ENCODE results near the gene PTPRD.

Gene PTPRD

DNA sequence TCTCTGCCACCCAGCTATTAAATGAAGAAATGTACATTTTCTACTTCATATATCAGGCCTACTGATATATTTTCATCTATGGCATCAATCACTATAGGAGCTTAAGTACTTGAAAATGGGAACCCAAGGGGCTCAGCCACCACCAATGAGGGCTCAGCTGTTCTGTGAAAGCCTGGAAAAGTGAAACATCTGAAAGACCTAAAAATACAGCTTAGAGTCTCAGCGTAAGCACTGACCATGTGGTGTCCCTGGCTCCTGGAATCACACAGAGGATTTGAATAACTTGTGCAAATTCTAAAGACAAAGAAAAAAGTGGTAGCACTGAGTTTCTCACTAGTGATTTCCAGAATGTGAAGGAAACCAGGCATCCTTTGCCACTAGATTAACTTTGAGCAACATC lies 64.5 kb downstream of the PTPRD start:
- no peak overlapping the region for H2BK120ac ChIP-seq (ENCODE audit: insufficient read depth, low read length, poor library complexity)
- H3K4me3 ChIP-seq (ENCODE audit: low read depth, low read length), result no peak overlapping the region
- no peaks in the 10 kb centered on the region for H3K27me3 ChIP-seq (ENCODE audit: insufficient read depth, low read length)
- no peaks in the 10 kb centered on the region for H3K79me2 ChIP-seq (ENCODE audit: control insufficient read depth, insufficient read depth, low read length, poor library complexity)
- H3K27ac ChIP-seq (ENCODE audit: low read depth, low read length), result no peak overlapping the region
- H2AFZ ChIP-seq (ENCODE audit: insufficient read depth, low read length, poor library complexity), result no peak overlapping the region
- no peak overlapping the region for H2BK5ac ChIP-seq (ENCODE audit: low read depth, low read length, poor library complexity)
- H3K4ac ChIP-seq (ENCODE audit: low read depth, low read length), result no peak overlapping the region
- no peak overlapping the region for H4K8ac ChIP-seq (ENCODE audit: low read depth, low read length)
- H3K23ac ChIP-seq (ENCODE audit: low read length), result no peak overlapping the region
- no peak overlapping the region for H2AK5ac ChIP-seq (ENCODE audit: low read length)
- no peaks in the 10 kb centered on the region for H3K4me1 ChIP-seq (ENCODE audit: control insufficient read depth in 1 of 2, insufficient read depth in 2 of 2, low read length in 2 of 2)
- H2BK12ac ChIP-seq (ENCODE audit: low read length), result no peak overlapping the region
- H3K79me1 ChIP-seq (ENCODE audit: low read length), result no peaks in the 10 kb centered on the region
- no CpG with 5 or more reads among the region's 1 CpG for WGBS (ENCODE audit: extremely low coverage, insufficient coverage, insufficient read length)
- no peak overlapping the region for H3K14ac ChIP-seq (ENCODE audit: low read length)
- no peak overlapping the region for H3K9ac ChIP-seq (ENCODE audit: low read length)
- no peak overlapping the region for H3K4me2 ChIP-seq (ENCODE audit: low read length)
- H3K18ac ChIP-seq (ENCODE audit: low read length), result no peak overlapping the region
- H4K12ac ChIP-seq (ENCODE audit: low read depth, low read length), result no peak overlapping the region
- no peak for DNase-seq
- H4K91ac ChIP-seq (ENCODE audit: low read depth, low read length), result no peak overlapping the region
- H3K9me3 ChIP-seq (ENCODE audit: insufficient read depth, low read depth, low read length), result no peaks in the 10 kb centered on the region
- H3K36me3 ChIP-seq (ENCODE audit: control insufficient read depth in 1 of 2, insufficient read depth in 2 of 2, low read length in 2 of 2), result no peaks in the 10 kb centered on the region

DNA sequence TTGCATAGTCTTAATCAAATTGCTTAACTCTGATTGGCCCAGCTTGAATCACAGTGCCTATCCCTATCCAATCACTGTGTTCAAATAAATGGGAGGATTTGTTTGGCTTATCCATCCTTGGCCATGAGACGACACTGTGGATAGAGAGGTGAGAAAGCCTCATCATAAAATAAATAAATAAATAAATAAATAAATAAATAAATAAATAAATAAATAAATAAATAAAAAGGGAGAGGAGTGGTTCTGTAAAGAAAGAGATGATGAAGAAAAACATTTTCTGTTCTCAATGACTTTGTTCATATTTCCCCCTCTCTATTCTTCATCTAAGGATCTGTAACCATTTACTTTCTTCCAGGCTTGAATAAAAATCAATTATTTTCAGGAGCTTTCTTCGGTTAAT lies 74.7 kb downstream of the PTPRD start:
- WGBS (ENCODE audit: extremely low coverage, insufficient coverage, insufficient read length), result 100% methylated on average over 1 of the region's 2 CpGs
- no peaks in the 10 kb centered on the region for H3K79me1 ChIP-seq (ENCODE audit: low read length)
- H3K18ac ChIP-seq (ENCODE audit: low read length), result no peak overlapping the region
- no peak overlapping the region for H3K27ac ChIP-seq (ENCODE audit: low read depth, low read length)
- H2BK5ac ChIP-seq (ENCODE audit: low read depth, low read length, poor library complexity), result no peak overlapping the region
- H3K23ac ChIP-seq (ENCODE audit: low read length), result no peak overlapping the region
- H3K27me3 ChIP-seq (ENCODE audit: insufficient read depth, low read length), result no peaks in the 10 kb centered on the region
- H3K14ac ChIP-seq (ENCODE audit: low read length), result no peak overlapping the region
- H3K79me2 ChIP-seq (ENCODE audit: control insufficient read depth, insufficient read depth, low read length, poor library complexity), result no peaks in the 10 kb centered on the region
- H4K91ac ChIP-seq (ENCODE audit: low read depth, low read length), result no peak overlapping the region
- H2AK5ac ChIP-seq (ENCODE audit: low read length), result no peak overlapping the region
- H2BK120ac ChIP-seq (ENCODE audit: insufficient read depth, low read length, poor library complexity), result no peak overlapping the region
- H3K4ac ChIP-seq (ENCODE audit: low read depth, low read length), result no peak overlapping the region
- H2BK12ac ChIP-seq (ENCODE audit: low read length), result no peak overlapping the region
- H3K4me2 ChIP-seq (ENCODE audit: low read length), result no peak overlapping the region
- H3K9me3 ChIP-seq (ENCODE audit: insufficient read depth, low read depth, low read length), result no peaks in the 10 kb centered on the region
- no peak overlapping the region for H3K9ac ChIP-seq (ENCODE audit: low read length)
- no peak for DNase-seq
- H4K12ac ChIP-seq (ENCODE audit: low read depth, low read length), result no peak overlapping the region
- no peak overlapping the region for H2AFZ ChIP-seq (ENCODE audit: insufficient read depth, low read length, poor library complexity)
- H3K4me1 ChIP-seq (ENCODE audit: control insufficient read depth in 1 of 2, insufficient read depth in 2 of 2, low read length in 2 of 2), result no peaks in the 10 kb centered on the region
- H3K36me3 ChIP-seq (ENCODE audit: control insufficient read depth in 1 of 2, insufficient read depth in 2 of 2, low read length in 2 of 2), result no peaks in the 10 kb centered on the region
- no peak overlapping the region for H3K4me3 ChIP-seq (ENCODE audit: low read depth, low read length)
- no peak overlapping the region for H4K8ac ChIP-seq (ENCODE audit: low read depth, low read length)

DNA sequence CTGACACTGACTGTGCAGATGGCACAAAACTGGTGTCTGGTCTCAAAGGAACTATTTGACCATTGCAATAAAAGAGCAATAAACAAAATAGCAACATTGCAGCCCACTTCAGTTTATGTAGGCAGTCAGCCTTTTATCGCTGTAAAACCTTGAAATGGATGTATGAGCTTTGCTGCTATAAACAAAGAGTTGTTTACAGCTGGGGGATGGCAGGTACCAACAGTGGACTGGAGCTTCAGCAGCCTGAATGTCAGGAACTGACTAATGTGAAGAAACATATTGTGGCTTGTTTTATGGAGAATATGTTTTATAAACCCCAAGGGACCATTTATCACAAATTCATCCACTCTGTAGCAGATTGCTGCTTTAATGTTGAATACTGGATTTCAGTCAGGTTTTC lies 78.0 kb downstream of the PTPRD start:
- no CpG with 5 or more reads among the region's 1 CpG for WGBS (ENCODE audit: extremely low coverage, insufficient coverage, insufficient read length)
- H4K12ac ChIP-seq (ENCODE audit: low read depth, low read length), result no peak overlapping the region
- no peak overlapping the region for H2BK12ac ChIP-seq (ENCODE audit: low read length)
- no peaks in the 10 kb centered on the region for H3K4me1 ChIP-seq (ENCODE audit: control insufficient read depth in 1 of 2, insufficient read depth in 2 of 2, low read length in 2 of 2)
- H3K79me1 ChIP-seq (ENCODE audit: low read length), result no peaks in the 10 kb centered on the region
- H2BK5ac ChIP-seq (ENCODE audit: low read depth, low read length, poor library complexity), result no peak overlapping the region
- H2AK5ac ChIP-seq (ENCODE audit: low read length), result no peak overlapping the region
- H3K18ac ChIP-seq (ENCODE audit: low read length), result no peak overlapping the region
- H3K23ac ChIP-seq (ENCODE audit: low read length), result no peak overlapping the region
- H3K4me3 ChIP-seq (ENCODE audit: low read depth, low read length), result no peak overlapping the region
- H2AFZ ChIP-seq (ENCODE audit: insufficient read depth, low read length, poor library complexity), result no peak overlapping the region
- peak overlapping the region; percentile 40 for H3K9ac ChIP-seq (ENCODE audit: low read length)
- H3K27me3 ChIP-seq (ENCODE audit: insufficient read depth, low read length), result no peaks in the 10 kb centered on the region
- no peak for DNase-seq
- no peak overlapping the region for H2BK120ac ChIP-seq (ENCODE audit: insufficient read depth, low read length, poor library complexity)
- H3K4me2 ChIP-seq (ENCODE audit: low read length), result no peak overlapping the region
- no peak overlapping the region for H3K14ac ChIP-seq (ENCODE audit: low read length)
- H3K79me2 ChIP-seq (ENCODE audit: control insufficient read depth, insufficient read depth, low read length, poor library complexity), result no peaks in the 10 kb centered on the region
- H4K8ac ChIP-seq (ENCODE audit: low read depth, low read length), result no peak overlapping the region
- H3K36me3 ChIP-seq (ENCODE audit: control insufficient read depth in 1 of 2, insufficient read depth in 2 of 2, low read length in 2 of 2), result no peaks in the 10 kb centered on the region
- no peaks in the 10 kb centered on the region for H3K9me3 ChIP-seq (ENCODE audit: insufficient read depth, low read depth, low read length)
- H3K27ac ChIP-seq (ENCODE audit: low read depth, low read length), result no peak overlapping the region
- H3K4ac ChIP-seq (ENCODE audit: low read depth, low read length), result no peak overlapping the region
- H4K91ac ChIP-seq (ENCODE audit: low read depth, low read length), result no peak overlapping the region

- no peaks in the 10 kb centered on the region for H3K79me2 ChIP-seq (ENCODE audit: control insufficient read depth, insufficient read depth, low read length, poor library complexity)
Measured at GRCh38 chr9:10525972-10526371, 86.8 kb downstream of the PTPRD start.

More at GRCh38 chr9:10525972-10526371, 86.8 kb downstream of the PTPRD start:
- H3K27me3 ChIP-seq (ENCODE audit: insufficient read depth, low read length), result no peaks in the 10 kb centered on the region
- H4K91ac ChIP-seq (ENCODE audit: low read depth, low read length), result no peak overlapping the region
- H3K4me2 ChIP-seq (ENCODE audit: low read length), result no peak overlapping the region
- no peak overlapping the region for H2BK120ac ChIP-seq (ENCODE audit: insufficient read depth, low read length, poor library complexity)
- no peaks in the 10 kb centered on the region for H3K9me3 ChIP-seq (ENCODE audit: insufficient read depth, low read depth, low read length)
- no peak overlapping the region for H2BK5ac ChIP-seq (ENCODE audit: low read depth, low read length, poor library complexity)
- no peaks in the 10 kb centered on the region for H3K36me3 ChIP-seq (ENCODE audit: control insufficient read depth in 1 of 2, insufficient read depth in 2 of 2, low read length in 2 of 2)
- H3K79me1 ChIP-seq (ENCODE audit: low read length), result no peaks in the 10 kb centered on the region
- no peak overlapping the region for H3K23ac ChIP-seq (ENCODE audit: low read length)
- DNase-seq, result no peak
- WGBS (ENCODE audit: extremely low coverage, insufficient coverage, insufficient read length), result no CpG with 5 or more reads among the region's 1 CpG
- H2BK12ac ChIP-seq (ENCODE audit: low read length), result no peak overlapping the region
- H4K8ac ChIP-seq (ENCODE audit: low read depth, low read length), result no peak overlapping the region
- no peak overlapping the region for H3K4ac ChIP-seq (ENCODE audit: low read depth, low read length)
- no peak overlapping the region for H2AK5ac ChIP-seq (ENCODE audit: low read length)
- H4K12ac ChIP-seq (ENCODE audit: low read depth, low read length), result no peak overlapping the region
- no peak overlapping the region for H3K9ac ChIP-seq (ENCODE audit: low read length)
- no peak overlapping the region for H3K27ac ChIP-seq (ENCODE audit: low read depth, low read length)
- H3K18ac ChIP-seq (ENCODE audit: low read length), result no peak overlapping the region
- H3K14ac ChIP-seq (ENCODE audit: low read length), result no peak overlapping the region
- no peak overlapping the region for H2AFZ ChIP-seq (ENCODE audit: insufficient read depth, low read length, poor library complexity)
- H3K4me3 ChIP-seq (ENCODE audit: low read depth, low read length), result no peak overlapping the region
- no peaks in the 10 kb centered on the region for H3K4me1 ChIP-seq (ENCODE audit: control insufficient read depth in 1 of 2, insufficient read depth in 2 of 2, low read length in 2 of 2)
